IPS-NIHi11 (cell line): Measurements from ENCODE around the gene HOXC11.

ENCODE experiments used
- DNase-seq: peaks from one replicate; pipeline ENCODE4 v3.0.0; 2012; ENCODE audit warnings: mixed read lengths, low spot score

The HOXC11 gene

GRCh38 chr12:54021432-54022013 is 48.6 kb downstream of the HOXC11 start:
- no peak for DNase-seq

GRCh38 chr12:54022960-54023884 is 50.3 kb downstream of the HOXC11 start:
- no peak for DNase-seq

- DNase-seq = no peak
These were observed 51.2 kb downstream of the HOXC11 start for GRCh38 chr12:54024127-54024526.

- no peak for DNase-seq
These were observed 51.8 kb downstream of the HOXC11 start for GRCh38 chr12:54024581-54025305.

- DNase-seq = no peak
These were observed 52.8 kb downstream of the HOXC11 start for GRCh38 chr12:54025499-54026405.

GRCh38 chr12:54026640-54027441 is 53.9 kb downstream of the HOXC11 start:
- DNase-seq = no peak
